Measurements from ENCODE around the gene BEST4. TPM values are rescaled to one million over a fixed set of nuclear protein-coding genes. Genes with fewer than 3 reads are reported as not detected.

Gene BEST4
- total and polyA plus RNA-seq, 5 experiments from 2014 or later: 0.29 to 2.2 (median 0.98) TPM; not detected in 1

Other genes with a start within 250 kb of the BEST4 start
- gene TMEM53, start 113.7 kb downstream of the BEST4 start, total RNA-seq: 1 to 10 TPM; 1.0 to 2.1 TPM
- 1 to 10 TPM; 4.6 to 5.9 (median 5.5) TPM for gene TMEM53, start 113.7 kb downstream of the BEST4 start, polyA plus RNA-seq
- 10 to 100 TPM; 70.4 to 79.0 TPM for gene ARMH1, start 113.5 kb downstream of the BEST4 start, total RNA-seq
- 10 to 100 TPM; 46.2 to 75.6 (median 53.2) TPM for gene ARMH1, start 113.5 kb downstream of the BEST4 start, polyA plus RNA-seq
- gene RNU5D-1, start 57.0 kb downstream of the BEST4 start, total RNA-seq: not detected
- not detected for gene RNU5D-1, start 57.0 kb downstream of the BEST4 start, polyA plus RNA-seq
- under 1 TPM; 0.41 to 0.91 TPM for gene KIF2C, start 48.3 kb downstream of the BEST4 start, total RNA-seq
- under 1 TPM; 0.40 to 0.61 (median 0.40) TPM for gene KIF2C, start 48.3 kb downstream of the BEST4 start, polyA plus RNA-seq
- 1,000 to 10,000 TPM; 2,208 to 2,330 TPM for gene RPS8, start 12.6 kb downstream of the BEST4 start, total RNA-seq
- gene RPS8, start 12.6 kb downstream of the BEST4 start, polyA plus RNA-seq: 1,000 to 10,000 TPM; 1,336 to 1,571 (median 1,431) TPM
- gene PLK3, start 12.2 kb upstream of the BEST4 start, total RNA-seq: 100 to 1,000 TPM; 139 to 140 TPM
- 10 to 100 TPM; 14.3 to 36.0 (median 25.5) TPM for gene PLK3, start 12.2 kb upstream of the BEST4 start, polyA plus RNA-seq
- 1 to 10 TPM; 1.2 to 2.1 TPM for gene DYNLT4, start 19.2 kb upstream of the BEST4 start, total RNA-seq
- under 1 TPM in 2 of 3 donors, not detected in 1; 0.24 to 0.86 TPM for gene DYNLT4, start 19.2 kb upstream of the BEST4 start, polyA plus RNA-seq
- 1 to 10 TPM; 6.5 to 8.8 TPM for gene BTBD19, start 20.4 kb upstream of the BEST4 start, total RNA-seq
- under 1 TPM; 0.16 to 0.47 (median 0.44) TPM for gene BTBD19, start 20.4 kb upstream of the BEST4 start, polyA plus RNA-seq
- gene PTCH2, start 55.1 kb upstream of the BEST4 start, total RNA-seq: 1 to 10 TPM; 1.6 to 2.0 TPM
- gene PTCH2, start 55.1 kb upstream of the BEST4 start, polyA plus RNA-seq: not detected
- 10 to 100 TPM; 16.0 to 16.5 TPM for gene EIF2B3, start 198.4 kb upstream of the BEST4 start, total RNA-seq
- gene EIF2B3, start 198.4 kb upstream of the BEST4 start, polyA plus RNA-seq: 10 to 100 TPM; 22.1 to 27.9 (median 22.5) TPM
- gene HECTD3, start 223.2 kb upstream of the BEST4 start, total RNA-seq: 10 to 100 TPM; 47.2 to 49.3 TPM
- 10 to 100 TPM in 2 of 3 donors, 1 to 10 TPM in 1; 7.2 to 17.8 (median 15.6) TPM for gene HECTD3, start 223.2 kb upstream of the BEST4 start, polyA plus RNA-seq
- gene UROD, start 224.1 kb upstream of the BEST4 start, total RNA-seq: 10 to 100 TPM; 74.9 to 78.8 TPM
- gene UROD, start 224.1 kb upstream of the BEST4 start, polyA plus RNA-seq: 10 to 100 TPM; 71.6 to 80.9 (median 74.9) TPM